Gastrocnemius medialis (tissue), 4 donors: ENCODE data around the gene ATP6V1D.

ENCODE experiments used
- POLR2A ChIP-seq, 2 donors: fragments of 450-650 bp; IDR thresholded peaks; one replicate each; pipeline ENCODE4 v1.6.1; 2017; ENCODE audit warnings: antibody characterized with exemption in 2 of 2, mild to moderate bottlenecking in 2 of 2, moderate library complexity in 2 of 2
- TF ChIP-seq, protein P1 (sequence below), 5 experiments: fragments of 450-650 bp in 3 of 5; fragments of 200-600 bp in 2 of 5; sonication (generic) in 2 of 5; IDR thresholded peaks in 4 of 5; conservative IDR thresholded peaks in 1 of 5; 1 replicate in 4 of 5; 2 replicates in 1 of 5; pipeline ENCODE4 v1.5.1; 2016 to 2019; ENCODE audit warnings: antibody characterized with exemption in 5 of 5, mild to moderate bottlenecking in 3 of 5, moderate library complexity in 3 of 5

DNA sequence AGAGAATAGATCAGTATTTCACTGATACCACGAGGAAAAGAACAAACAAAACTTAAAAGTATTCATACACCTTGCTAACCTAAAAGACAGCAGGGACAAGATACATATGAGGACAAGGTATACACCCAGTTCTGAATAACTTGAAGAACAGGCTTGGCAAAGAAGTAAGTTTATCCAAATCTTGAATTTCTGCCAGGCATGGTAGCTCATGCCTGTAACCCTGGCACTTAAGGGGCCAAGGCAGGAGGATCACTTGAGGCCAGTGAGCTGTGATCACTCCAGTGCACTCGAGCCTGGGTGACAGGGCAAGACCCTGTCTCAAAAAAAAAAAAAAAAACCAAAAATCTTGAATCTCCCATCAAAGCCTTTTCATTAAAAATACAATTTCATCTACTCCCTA, 25.5 kb upstream of the ATP6V1D start:
- TF ChIP-seq, protein P1, sequence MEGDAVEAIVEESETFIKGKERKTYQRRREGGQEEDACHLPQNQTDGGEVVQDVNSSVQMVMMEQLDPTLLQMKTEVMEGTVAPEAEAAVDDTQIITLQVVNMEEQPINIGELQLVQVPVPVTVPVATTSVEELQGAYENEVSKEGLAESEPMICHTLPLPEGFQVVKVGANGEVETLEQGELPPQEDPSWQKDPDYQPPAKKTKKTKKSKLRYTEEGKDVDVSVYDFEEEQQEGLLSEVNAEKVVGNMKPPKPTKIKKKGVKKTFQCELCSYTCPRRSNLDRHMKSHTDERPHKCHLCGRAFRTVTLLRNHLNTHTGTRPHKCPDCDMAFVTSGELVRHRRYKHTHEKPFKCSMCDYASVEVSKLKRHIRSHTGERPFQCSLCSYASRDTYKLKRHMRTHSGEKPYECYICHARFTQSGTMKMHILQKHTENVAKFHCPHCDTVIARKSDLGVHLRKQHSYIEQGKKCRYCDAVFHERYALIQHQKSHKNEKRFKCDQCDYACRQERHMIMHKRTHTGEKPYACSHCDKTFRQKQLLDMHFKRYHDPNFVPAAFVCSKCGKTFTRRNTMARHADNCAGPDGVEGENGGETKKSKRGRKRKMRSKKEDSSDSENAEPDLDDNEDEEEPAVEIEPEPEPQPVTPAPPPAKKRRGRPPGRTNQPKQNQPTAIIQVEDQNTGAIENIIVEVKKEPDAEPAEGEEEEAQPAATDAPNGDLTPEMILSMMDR (IDR thresholded peaks at IDR 0.05 in 4 of 5, conservative IDR thresholded peaks at IDR 0.05 in 1 of 5): no peak
- TF ChIP-seq POLR2A (IDR thresholded peaks at IDR 0.05): no peak
